WTC11 (cell line): Measurements from ENCODE around the gene SOX18. TPM values are rescaled to one million over a fixed set of nuclear protein-coding genes. Genes with fewer than 3 reads are reported as not detected.
A peak's percentile ranks its signal among the peaks of the same experiment; 100 is the strongest.

Source experiments
- ATAC-seq: fragments of 200-7000 bp; cut with Tn5 transposase; 2 replicates; pipeline ENCODE4 v1.10.0; 2021; ENCODE audit warnings: mild to moderate bottlenecking, moderate library complexity
- CTCF ChIA-PET: fragments of 300-600 bp; sonication (Branson Sonifier 250); formaldehyde crosslinking; loops from one replicate; lab custom pipeline; 2021; ENCODE audit warnings: antibody characterized with exemption; lab: Charles Lee
- POLR2A ChIA-PET: fragments of 350-600 bp; sonication (Branson Sonifier 250); formaldehyde crosslinking; loops from one replicate; lab custom pipeline; 2021; ENCODE audit warnings: antibody characterized with exemption; lab: Charles Lee
- DNase-seq: peaks from one replicate; pipeline ENCODE4 v3.0.0; 2021; ENCODE audit warnings: low spot score
- H3K27ac Mint-ChIP-seq: 2 replicates; pipeline ENCODE4 v1.8.0; 2021; ENCODE audit warnings: mixed read lengths
- H3K27me3 Mint-ChIP-seq: 2 replicates; pipeline ENCODE4 v1.8.0; 2021; ENCODE audit warnings: low read depth, mild to moderate bottlenecking, moderate library complexity, mixed read lengths
- H3K36me3 Mint-ChIP-seq: 2 replicates; pipeline ENCODE4 v1.8.0; 2021; ENCODE audit warnings: mixed read lengths
- H3K4me1 Mint-ChIP-seq: 2 replicates; pipeline ENCODE4 v1.8.0; 2022; ENCODE audit warnings: mixed read lengths
- H3K4me3 Mint-ChIP-seq: 2 replicates; pipeline ENCODE4 v1.8.0; 2021; ENCODE audit warnings: mild to moderate bottlenecking, moderate library complexity, mixed read lengths
- H3K9me3 Mint-ChIP-seq: 2 replicates; pipeline ENCODE4 v1.8.0; 2021; ENCODE audit warnings: mixed read lengths
- ATF1 ChIP-seq: sonication (generic); formaldehyde crosslinking; IDR thresholded peaks from 2 replicates; pipeline ENCODE4 v1.8.1; 2023; ENCODE audit warnings: mild to moderate bottlenecking, moderate library complexity, missing genetic modification reagents
- CREB1 ChIP-seq: sonication (generic); formaldehyde crosslinking; IDR thresholded peaks from 2 replicates; pipeline ENCODE4 v1.8.0; 2023; ENCODE audit warnings: mild to moderate bottlenecking, missing genetic modification reagents
- ETV6 ChIP-seq: sonication (generic); formaldehyde crosslinking; IDR thresholded peaks from 2 replicates; pipeline ENCODE4 v1.8.1; 2022; ENCODE audit warnings: mild to moderate bottlenecking, missing genetic modification reagents
- FOXP1 ChIP-seq: sonication (generic); formaldehyde crosslinking; IDR thresholded peaks from 2 replicates; pipeline ENCODE4 v1.8.0; 2022; ENCODE audit warnings: missing genetic modification reagents, mild to moderate bottlenecking, moderate library complexity, borderline replicate concordance
- GABPB1 ChIP-seq: sonication (generic); formaldehyde crosslinking; IDR thresholded peaks from 2 replicates; pipeline ENCODE4 v1.8.1; 2023; ENCODE audit warnings: mild to moderate bottlenecking, missing genetic modification reagents
- HMGA2 ChIP-seq: fragments of 250-450 bp; sonication (Bioruptor Pico); IDR thresholded peaks from 2 replicates; pipeline ENCODE4 v1.4.0; 2021; ENCODE audit warnings: mild to moderate bottlenecking, moderate library complexity
- KAT7 ChIP-seq: sonication (generic); formaldehyde crosslinking; IDR thresholded peaks from 2 replicates; pipeline ENCODE4 v1.8.1; 2023; ENCODE audit warnings: missing genetic modification reagents, mild to moderate bottlenecking, borderline replicate concordance
- NR1H2 ChIP-seq: sonication (generic); formaldehyde crosslinking; IDR thresholded peaks from 2 replicates; pipeline ENCODE4 v1.9.0; 2021; ENCODE audit warnings: mild to moderate bottlenecking, moderate library complexity, missing genetic modification reagents
- NR3C1 ChIP-seq: sonication (generic); formaldehyde crosslinking; conservative IDR thresholded peaks from 2 replicates; pipeline ENCODE4 v1.8.1; 2023; ENCODE audit warnings: low read depth, mild to moderate bottlenecking, missing genetic modification reagents
- SP1 ChIP-seq: sonication (generic); formaldehyde crosslinking; conservative IDR thresholded peaks from 2 replicates; pipeline ENCODE4 v1.8.1; 2022; ENCODE audit warnings: missing genetic modification reagents
- TEAD1 ChIP-seq: sonication (generic); formaldehyde crosslinking; IDR thresholded peaks from 2 replicates; pipeline ENCODE4 v1.8.0; 2022; ENCODE audit warnings: mild to moderate bottlenecking, missing genetic modification reagents
- TP53 ChIP-seq: sonication (generic); formaldehyde crosslinking; IDR thresholded peaks from 2 replicates; pipeline ENCODE4 v1.8.1; 2023; ENCODE audit warnings: mild to moderate bottlenecking, missing genetic modification reagents
- ZNF219 ChIP-seq: sonication (generic); formaldehyde crosslinking; IDR thresholded peaks from 2 replicates; pipeline ENCODE4 v1.8.0; 2023; ENCODE audit warnings: missing genetic modification reagents, mild to moderate bottlenecking, borderline replicate concordance
- ZNF232 ChIP-seq: sonication (generic); formaldehyde crosslinking; IDR thresholded peaks from 2 replicates; pipeline ENCODE4 v1.8.0; 2022; ENCODE audit warnings: mild to moderate bottlenecking, missing genetic modification reagents
- ZNF263 ChIP-seq: sonication (generic); formaldehyde crosslinking; IDR thresholded peaks from 2 replicates; pipeline ENCODE4 v1.8.1; 2022; ENCODE audit warnings: low read depth, mild to moderate bottlenecking, moderate library complexity, missing genetic modification reagents
- ZNF396 ChIP-seq: fragments of 250-450 bp; sonication (Bioruptor Pico); IDR thresholded peaks from 2 replicates; pipeline ENCODE4 v1.8.0; 2021; ENCODE audit warnings: mild to moderate bottlenecking, moderate library complexity, borderline replicate concordance
- total RNA-seq: library from RNA; stranded (reverse); gene quantifications from 3 replicates; pipeline ENCODE4 v1.2.3, GENCODE V29; 2021
- TF ChIP-seq, protein P1 (sequence below): sonication (generic); formaldehyde crosslinking; conservative IDR thresholded peaks from 2 replicates; pipeline ENCODE4 v1.8.1; 2023; ENCODE audit warnings: mild to moderate bottlenecking, low read depth, missing genetic modification reagents, moderate library complexity
- TF ChIP-seq, protein P2 (sequence below): sonication (generic); formaldehyde crosslinking; IDR thresholded peaks from 2 replicates; pipeline ENCODE4 v1.8.0; 2023; ENCODE audit warnings: missing genetic modification reagents, mild to moderate bottlenecking, borderline replicate concordance
- TF ChIP-seq, protein P3 (sequence below): fragments of 200-600 bp; IDR thresholded peaks from 2 replicates; pipeline ENCODE4 v1.8.0; 2022; ENCODE audit warnings: antibody characterized with exemption
- TF ChIP-seq, protein P4 (sequence below): sonication (generic); formaldehyde crosslinking; IDR thresholded peaks from 2 replicates; pipeline ENCODE4 v1.8.1; 2022; ENCODE audit warnings: mild to moderate bottlenecking, missing genetic modification reagents, moderate library complexity, borderline replicate concordance
- TF ChIP-seq, protein P5 (sequence below): sonication (generic); formaldehyde crosslinking; IDR thresholded peaks from 2 replicates; pipeline ENCODE4 v1.8.0; 2023; ENCODE audit warnings: missing genetic modification reagents
- TF ChIP-seq, protein P6 (sequence below): sonication (generic); formaldehyde crosslinking; IDR thresholded peaks from 2 replicates; pipeline ENCODE4 v1.8.1; 2023; ENCODE audit warnings: mild to moderate bottlenecking, missing genetic modification reagents, moderate library complexity
- TF ChIP-seq, protein P7 (sequence below): sonication (generic); formaldehyde crosslinking; conservative IDR thresholded peaks from 2 replicates; pipeline ENCODE4 v1.8.1; 2022; ENCODE audit warnings: mild to moderate bottlenecking, missing genetic modification reagents

The SOX18 gene
- total RNA-seq, 1 experiment from 2014 or later: 0.81 TPM

DNA sequence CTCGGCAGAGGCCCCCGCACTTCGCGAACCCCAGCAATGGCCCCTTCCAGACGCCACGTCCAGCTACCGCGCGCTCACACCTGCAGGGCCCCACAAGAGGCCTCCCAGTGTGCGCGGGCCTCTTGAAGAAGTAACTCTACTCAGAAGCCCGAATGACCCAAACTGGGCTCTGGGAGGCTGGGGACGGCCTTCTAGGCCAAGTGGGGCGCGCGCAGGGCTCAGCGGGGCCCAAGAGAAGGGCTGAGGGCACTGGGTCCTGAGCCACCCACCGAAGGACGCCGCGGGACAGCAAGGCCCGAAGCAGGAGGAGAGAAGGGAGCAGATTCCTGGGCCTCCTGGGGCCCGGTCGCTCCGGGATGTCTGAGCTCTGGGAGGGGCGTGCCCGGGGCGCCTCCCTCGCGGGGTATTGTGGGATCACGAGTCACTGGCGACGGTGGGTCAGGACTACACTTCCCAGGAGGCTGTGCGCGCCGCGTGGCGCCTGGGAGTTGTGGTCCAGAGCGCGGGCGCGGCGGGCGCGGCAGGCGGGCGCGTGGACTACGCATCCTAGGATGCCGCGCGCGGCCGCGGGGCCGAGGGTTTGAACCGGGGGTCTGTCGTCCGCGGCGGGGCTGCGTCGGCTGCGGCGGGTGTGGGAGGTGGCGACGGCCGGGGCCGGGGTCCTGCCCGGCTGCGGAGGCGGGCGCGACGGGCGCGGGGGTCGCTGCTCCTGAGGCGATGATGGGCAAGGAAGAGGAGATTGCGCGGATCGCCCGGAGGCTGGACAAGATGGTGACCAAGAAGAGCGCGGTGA lies 13.4 kb upstream of the SOX18 start, which contains the start of gene TCEA2:
Gene TCEA2, plus strand, starts transcription at position 603 of the 793 bp plus-strand sequence. Its CDS starts 115 bp downstream, at position 718.
- ATAC-seq: peak; percentile 84
- H3K4me1 Mint-ChIP-seq: peaks cover 31% of the 10 kb centered on the region
- DNase-seq: peak; percentile 95
- peaks cover 7% of the 10 kb centered on the region for H3K27me3 Mint-ChIP-seq
- peak within 1 kb of the TSS; percentile 82 for H3K4me3 Mint-ChIP-seq
- H3K36me3 Mint-ChIP-seq: no peaks in the 10 kb centered on the region
- POLR2A ChIA-PET: no interaction called here
- CTCF ChIA-PET: interaction anchor here (0.6 to 3.0 kb wide), 12 partner anchors 9 to 525 kb away, joined by 3 to 18 read pairs (median 5); partner anchors contain the start of genes OPRL1, PRPF6, PTK6 and RGS19
- no peak within 1 kb of the TSS; the same call in 1 of the 2 replicates for H3K27ac Mint-ChIP-seq
- no peaks in the 10 kb centered on the region for H3K9me3 Mint-ChIP-seq
- TF ChIP-seq, protein P1, sequence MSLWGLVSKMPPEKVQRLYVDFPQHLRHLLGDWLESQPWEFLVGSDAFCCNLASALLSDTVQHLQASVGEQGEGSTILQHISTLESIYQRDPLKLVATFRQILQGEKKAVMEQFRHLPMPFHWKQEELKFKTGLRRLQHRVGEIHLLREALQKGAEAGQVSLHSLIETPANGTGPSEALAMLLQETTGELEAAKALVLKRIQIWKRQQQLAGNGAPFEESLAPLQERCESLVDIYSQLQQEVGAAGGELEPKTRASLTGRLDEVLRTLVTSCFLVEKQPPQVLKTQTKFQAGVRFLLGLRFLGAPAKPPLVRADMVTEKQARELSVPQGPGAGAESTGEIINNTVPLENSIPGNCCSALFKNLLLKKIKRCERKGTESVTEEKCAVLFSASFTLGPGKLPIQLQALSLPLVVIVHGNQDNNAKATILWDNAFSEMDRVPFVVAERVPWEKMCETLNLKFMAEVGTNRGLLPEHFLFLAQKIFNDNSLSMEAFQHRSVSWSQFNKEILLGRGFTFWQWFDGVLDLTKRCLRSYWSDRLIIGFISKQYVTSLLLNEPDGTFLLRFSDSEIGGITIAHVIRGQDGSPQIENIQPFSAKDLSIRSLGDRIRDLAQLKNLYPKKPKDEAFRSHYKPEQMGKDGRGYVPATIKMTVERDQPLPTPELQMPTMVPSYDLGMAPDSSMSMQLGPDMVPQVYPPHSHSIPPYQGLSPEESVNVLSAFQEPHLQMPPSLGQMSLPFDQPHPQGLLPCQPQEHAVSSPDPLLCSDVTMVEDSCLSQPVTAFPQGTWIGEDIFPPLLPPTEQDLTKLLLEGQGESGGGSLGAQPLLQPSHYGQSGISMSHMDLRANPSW (CRISPR knock-in tag): no peak
- TF ChIP-seq, protein P2, sequence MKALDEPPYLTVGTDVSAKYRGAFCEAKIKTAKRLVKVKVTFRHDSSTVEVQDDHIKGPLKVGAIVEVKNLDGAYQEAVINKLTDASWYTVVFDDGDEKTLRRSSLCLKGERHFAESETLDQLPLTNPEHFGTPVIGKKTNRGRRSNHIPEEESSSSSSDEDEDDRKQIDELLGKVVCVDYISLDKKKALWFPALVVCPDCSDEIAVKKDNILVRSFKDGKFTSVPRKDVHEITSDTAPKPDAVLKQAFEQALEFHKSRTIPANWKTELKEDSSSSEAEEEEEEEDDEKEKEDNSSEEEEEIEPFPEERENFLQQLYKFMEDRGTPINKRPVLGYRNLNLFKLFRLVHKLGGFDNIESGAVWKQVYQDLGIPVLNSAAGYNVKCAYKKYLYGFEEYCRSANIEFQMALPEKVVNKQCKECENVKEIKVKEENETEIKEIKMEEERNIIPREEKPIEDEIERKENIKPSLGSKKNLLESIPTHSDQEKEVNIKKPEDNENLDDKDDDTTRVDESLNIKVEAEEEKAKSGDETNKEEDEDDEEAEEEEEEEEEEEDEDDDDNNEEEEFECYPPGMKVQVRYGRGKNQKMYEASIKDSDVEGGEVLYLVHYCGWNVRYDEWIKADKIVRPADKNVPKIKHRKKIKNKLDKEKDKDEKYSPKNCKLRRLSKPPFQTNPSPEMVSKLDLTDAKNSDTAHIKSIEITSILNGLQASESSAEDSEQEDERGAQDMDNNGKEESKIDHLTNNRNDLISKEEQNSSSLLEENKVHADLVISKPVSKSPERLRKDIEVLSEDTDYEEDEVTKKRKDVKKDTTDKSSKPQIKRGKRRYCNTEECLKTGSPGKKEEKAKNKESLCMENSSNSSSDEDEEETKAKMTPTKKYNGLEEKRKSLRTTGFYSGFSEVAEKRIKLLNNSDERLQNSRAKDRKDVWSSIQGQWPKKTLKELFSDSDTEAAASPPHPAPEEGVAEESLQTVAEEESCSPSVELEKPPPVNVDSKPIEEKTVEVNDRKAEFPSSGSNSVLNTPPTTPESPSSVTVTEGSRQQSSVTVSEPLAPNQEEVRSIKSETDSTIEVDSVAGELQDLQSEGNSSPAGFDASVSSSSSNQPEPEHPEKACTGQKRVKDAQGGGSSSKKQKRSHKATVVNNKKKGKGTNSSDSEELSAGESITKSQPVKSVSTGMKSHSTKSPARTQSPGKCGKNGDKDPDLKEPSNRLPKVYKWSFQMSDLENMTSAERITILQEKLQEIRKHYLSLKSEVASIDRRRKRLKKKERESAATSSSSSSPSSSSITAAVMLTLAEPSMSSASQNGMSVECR: no peak; the same call in 1 of the 2 replicates
- TF ChIP-seq FOXP1 (CRISPR knock-in tag) (no peak), SP1 (CRISPR knock-in tag) (peak; percentile 89), ZNF232 (CRISPR knock-in tag) (no peak; the same call in 1 of the 2 replicates), NR3C1 (no peak), KAT7 (CRISPR knock-in tag) (no peak), TP53 (CRISPR knock-in tag) (no peak), ZNF263 (CRISPR knock-in tag) (no peak), CREB1 (CRISPR knock-in tag) (no peak), ATF1 (CRISPR knock-in tag) (no peak), ZNF396 (CRISPR knock-in tag) (no peak), HMGA2 (CRISPR knock-in tag) (no peak), ZNF219 (CRISPR knock-in tag) (no peak), TEAD1 (CRISPR knock-in tag) (peak; percentile 38; the same call in 1 of the 2 replicates), GABPB1 (CRISPR knock-in tag) (peak; percentile 63), NR1H2 (CRISPR knock-in tag) (no peak), ETV6 (no peak)
- TF ChIP-seq, protein P3, sequence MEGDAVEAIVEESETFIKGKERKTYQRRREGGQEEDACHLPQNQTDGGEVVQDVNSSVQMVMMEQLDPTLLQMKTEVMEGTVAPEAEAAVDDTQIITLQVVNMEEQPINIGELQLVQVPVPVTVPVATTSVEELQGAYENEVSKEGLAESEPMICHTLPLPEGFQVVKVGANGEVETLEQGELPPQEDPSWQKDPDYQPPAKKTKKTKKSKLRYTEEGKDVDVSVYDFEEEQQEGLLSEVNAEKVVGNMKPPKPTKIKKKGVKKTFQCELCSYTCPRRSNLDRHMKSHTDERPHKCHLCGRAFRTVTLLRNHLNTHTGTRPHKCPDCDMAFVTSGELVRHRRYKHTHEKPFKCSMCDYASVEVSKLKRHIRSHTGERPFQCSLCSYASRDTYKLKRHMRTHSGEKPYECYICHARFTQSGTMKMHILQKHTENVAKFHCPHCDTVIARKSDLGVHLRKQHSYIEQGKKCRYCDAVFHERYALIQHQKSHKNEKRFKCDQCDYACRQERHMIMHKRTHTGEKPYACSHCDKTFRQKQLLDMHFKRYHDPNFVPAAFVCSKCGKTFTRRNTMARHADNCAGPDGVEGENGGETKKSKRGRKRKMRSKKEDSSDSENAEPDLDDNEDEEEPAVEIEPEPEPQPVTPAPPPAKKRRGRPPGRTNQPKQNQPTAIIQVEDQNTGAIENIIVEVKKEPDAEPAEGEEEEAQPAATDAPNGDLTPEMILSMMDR: no peak
- TF ChIP-seq, protein P4, sequence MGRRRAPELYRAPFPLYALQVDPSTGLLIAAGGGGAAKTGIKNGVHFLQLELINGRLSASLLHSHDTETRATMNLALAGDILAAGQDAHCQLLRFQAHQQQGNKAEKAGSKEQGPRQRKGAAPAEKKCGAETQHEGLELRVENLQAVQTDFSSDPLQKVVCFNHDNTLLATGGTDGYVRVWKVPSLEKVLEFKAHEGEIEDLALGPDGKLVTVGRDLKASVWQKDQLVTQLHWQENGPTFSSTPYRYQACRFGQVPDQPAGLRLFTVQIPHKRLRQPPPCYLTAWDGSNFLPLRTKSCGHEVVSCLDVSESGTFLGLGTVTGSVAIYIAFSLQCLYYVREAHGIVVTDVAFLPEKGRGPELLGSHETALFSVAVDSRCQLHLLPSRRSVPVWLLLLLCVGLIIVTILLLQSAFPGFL (CRISPR knock-in tag): no peak; the same call in 1 of the 2 replicates
- TF ChIP-seq, protein P5, sequence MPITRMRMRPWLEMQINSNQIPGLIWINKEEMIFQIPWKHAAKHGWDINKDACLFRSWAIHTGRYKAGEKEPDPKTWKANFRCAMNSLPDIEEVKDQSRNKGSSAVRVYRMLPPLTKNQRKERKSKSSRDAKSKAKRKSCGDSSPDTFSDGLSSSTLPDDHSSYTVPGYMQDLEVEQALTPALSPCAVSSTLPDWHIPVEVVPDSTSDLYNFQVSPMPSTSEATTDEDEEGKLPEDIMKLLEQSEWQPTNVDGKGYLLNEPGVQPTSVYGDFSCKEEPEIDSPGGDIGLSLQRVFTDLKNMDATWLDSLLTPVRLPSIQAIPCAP (CRISPR knock-in tag): no peak
- TF ChIP-seq, protein P6, sequence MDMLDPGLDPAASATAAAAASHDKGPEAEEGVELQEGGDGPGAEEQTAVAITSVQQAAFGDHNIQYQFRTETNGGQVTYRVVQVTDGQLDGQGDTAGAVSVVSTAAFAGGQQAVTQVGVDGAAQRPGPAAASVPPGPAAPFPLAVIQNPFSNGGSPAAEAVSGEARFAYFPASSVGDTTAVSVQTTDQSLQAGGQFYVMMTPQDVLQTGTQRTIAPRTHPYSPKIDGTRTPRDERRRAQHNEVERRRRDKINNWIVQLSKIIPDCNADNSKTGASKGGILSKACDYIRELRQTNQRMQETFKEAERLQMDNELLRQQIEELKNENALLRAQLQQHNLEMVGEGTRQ (CRISPR knock-in tag): peak; percentile 82
- TF ChIP-seq, protein P7, sequence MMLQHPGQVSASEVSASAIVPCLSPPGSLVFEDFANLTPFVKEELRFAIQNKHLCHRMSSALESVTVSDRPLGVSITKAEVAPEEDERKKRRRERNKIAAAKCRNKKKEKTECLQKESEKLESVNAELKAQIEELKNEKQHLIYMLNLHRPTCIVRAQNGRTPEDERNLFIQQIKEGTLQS (CRISPR knock-in tag): no peak
